Activated CD8-positive, alpha-beta T cell treated with anti-CD3 and anti-CD28 coated beads, Interleukin-2, amount 10 ng/mL, durations not matched to agents 7 days and 5 days (primary cell): ENCODE results near the gene TMEM253. TPM values are rescaled to one million over a fixed set of nuclear protein-coding genes. Genes with fewer than 3 reads are reported as not detected.

Source experiments
- ATAC-seq: fragments of 150-1000 bp; cut with Tn5 transposase; one replicate; pipeline ENCODE4 v1.10.0; 2021; ENCODE audit warnings: moderate library complexity
- CTCF ChIA-PET: fragments of 350-600 bp; sonication (Branson Sonifier 250); formaldehyde crosslinking; loops from one replicate; lab custom pipeline; 2021; ENCODE audit warnings: antibody characterized with exemption; lab: Charles Lee
- POLR2A ChIA-PET: fragments of 350-600 bp; sonication (Branson Sonifier 250); formaldehyde crosslinking; loops from one replicate; lab custom pipeline; 2021; ENCODE audit warnings: antibody characterized with exemption; lab: Charles Lee
- DNase-seq: peaks from one replicate; pipeline ENCODE4 v3.0.0-alpha.2; 2020
- H3K27ac Mint-ChIP-seq: one replicate; pipeline ENCODE4 v1.8.0; 2021; ENCODE audit warnings: mild to moderate bottlenecking, mixed read lengths
- H3K27me3 Mint-ChIP-seq: one replicate; pipeline ENCODE4 v1.8.0; 2021; ENCODE audit warnings: low read depth, mixed read lengths
- H3K36me3 Mint-ChIP-seq: one replicate; pipeline ENCODE4 v1.8.0; 2021; ENCODE audit warnings: low read depth, mixed read lengths
- H3K4me1 Mint-ChIP-seq: one replicate; pipeline ENCODE4 v1.8.0; 2021; ENCODE audit warnings: low read depth, mixed read lengths
- H3K4me3 Mint-ChIP-seq: one replicate; pipeline ENCODE4 v1.8.0; 2021; ENCODE audit warnings: mild to moderate bottlenecking, mixed read lengths
- H3K9me3 Mint-ChIP-seq: one replicate; pipeline ENCODE4 v1.8.0; 2022; ENCODE audit warnings: mixed read lengths; ENCODE audit not compliant: insufficient read depth
- total RNA-seq, 2 experiments: library from RNA; stranded (reverse); gene quantifications; one replicate each; pipeline ENCODE4 v1.2.3, GENCODE V29; 2021

The TMEM253 gene
- total RNA-seq, 2 experiments from 2014 or later, result not detected

- ATAC-seq (peak; percentile 70), DNase-seq (peak; percentile 92)
- H3K27ac Mint-ChIP-seq, result no peak overlapping the region
- ChIA-PET CTCF (interaction anchor here (0.8 to 7.0 kb wide), 16 partner anchors 9 to 103 kb away, joined by 3 to 225 read pairs (median 5); partner anchors contain the start of gene TMEM253), POLR2A (interaction anchor here (1.0 to 1.4 kb wide), 2 partner anchors 13 to 24 kb away, joined by 3 read pairs; no protein-coding TSS in a partner anchor)
- H3K27me3 Mint-ChIP-seq, result peaks cover 27% of the 10 kb centered on the region
- no peaks in the 10 kb centered on the region for H3K9me3 Mint-ChIP-seq
- H3K36me3 Mint-ChIP-seq, result no peaks in the 10 kb centered on the region
- H3K4me1 Mint-ChIP-seq, result peaks cover 25% of the 10 kb centered on the region
- no peak overlapping the region for H3K4me3 Mint-ChIP-seq
Observed at GRCh38 chr14:21092273-21093011, 8.4 kb upstream of the TMEM253 start.

DNA sequence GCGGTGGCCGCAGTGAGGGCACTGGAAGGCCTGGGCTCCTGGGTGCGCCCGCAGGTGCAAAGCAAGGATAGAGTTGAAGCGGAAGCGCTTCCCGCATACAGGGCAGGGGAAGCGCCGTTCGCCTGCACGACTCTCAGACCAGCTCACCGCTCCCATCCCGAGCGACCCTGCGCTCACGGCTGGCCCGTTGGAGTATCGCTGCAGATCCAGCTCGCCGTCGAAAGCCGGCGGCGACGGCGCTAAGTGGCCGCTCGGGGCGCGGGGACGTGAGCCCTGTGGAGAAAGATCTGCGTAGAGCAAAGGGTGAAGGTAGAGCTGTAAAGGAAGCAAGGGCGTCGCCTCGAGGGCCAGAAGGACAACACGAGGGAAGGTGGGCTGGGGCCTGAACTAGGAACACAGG, 7.8 kb upstream of the TMEM253 start:
- ChIA-PET POLR2A (interaction anchor here (1.0 kb wide), 1 partner anchor 25 kb away, joined by 3 read pairs; no protein-coding TSS in a partner anchor), CTCF (interaction anchor here (0.8 to 7.0 kb wide), 14 partner anchors 10 to 104 kb away, joined by 3 to 225 read pairs (median 5); partner anchors contain the start of gene TMEM253)
- ATAC-seq (no peak), DNase-seq (no peak)
- no peak overlapping the region for H3K27ac Mint-ChIP-seq
- H3K9me3 Mint-ChIP-seq, result no peaks in the 10 kb centered on the region
- H3K36me3 Mint-ChIP-seq, result no peaks in the 10 kb centered on the region
- H3K27me3 Mint-ChIP-seq, result peaks cover 27% of the 10 kb centered on the region
- H3K4me3 Mint-ChIP-seq, result no peak overlapping the region
- H3K4me1 Mint-ChIP-seq, result peaks cover 19% of the 10 kb centered on the region

DNA sequence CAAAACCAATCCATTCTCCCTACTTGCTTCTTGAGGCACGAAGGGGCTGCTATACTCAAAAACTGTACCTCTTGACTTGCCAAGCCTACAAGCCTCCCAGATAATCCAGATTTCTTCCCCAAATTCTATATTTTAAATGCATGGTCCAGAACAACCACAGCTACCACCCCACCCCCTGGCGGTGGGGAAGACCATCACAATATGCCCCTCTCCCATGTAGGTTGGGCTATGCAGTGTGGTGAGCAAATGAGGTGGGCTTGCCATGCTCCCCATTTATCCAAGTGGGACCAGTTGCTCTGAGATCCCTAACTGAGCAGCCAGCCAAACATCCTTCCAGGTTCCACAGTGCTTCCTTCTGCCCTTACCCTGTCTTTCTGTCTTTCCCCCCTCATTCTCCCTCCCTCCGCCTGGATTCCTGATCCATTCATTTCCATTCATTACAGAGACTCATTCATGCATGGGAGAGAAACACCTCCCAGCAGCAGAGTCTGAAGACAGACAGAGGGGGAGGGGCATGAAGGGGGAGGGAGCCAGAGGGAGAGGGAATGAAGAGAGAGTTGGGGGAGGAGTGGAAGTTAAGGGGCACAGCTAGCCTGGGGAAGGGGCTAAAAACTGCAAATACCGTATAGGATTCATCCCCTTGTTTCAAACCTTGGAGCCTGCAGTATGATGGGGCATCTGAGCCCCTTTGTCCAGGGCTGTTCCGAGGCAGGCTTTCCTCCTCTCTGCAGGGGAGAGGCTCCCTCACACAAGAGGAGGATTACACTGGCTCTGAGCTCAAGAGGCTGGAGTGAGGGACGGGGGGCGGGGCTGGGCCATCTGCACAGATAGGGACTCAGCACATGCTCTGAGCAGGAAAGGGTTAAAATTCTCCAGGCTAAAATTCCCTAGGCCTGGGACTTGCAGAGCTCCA, 6.8 kb upstream of the TMEM253 start:
- peaks cover 32% of the 10 kb centered on the region for H3K27me3 Mint-ChIP-seq
- POLR2A ChIA-PET, result interaction anchor here (1.0 kb wide), 1 partner anchor 10 kb away, joined by 5 read pairs; no protein-coding TSS in a partner anchor

GRCh38 chr14:21095430-21096205, 5.2 kb upstream of the TMEM253 start:
- peaks cover 20% of the 10 kb centered on the region for H3K4me1 Mint-ChIP-seq
- ATAC-seq (no peak), DNase-seq (no peak)
- no peaks in the 10 kb centered on the region for H3K9me3 Mint-ChIP-seq
- H3K27me3 Mint-ChIP-seq, result peaks cover 43% of the 10 kb centered on the region
- no peak overlapping the region for H3K27ac Mint-ChIP-seq
- no peaks in the 10 kb centered on the region for H3K36me3 Mint-ChIP-seq
- CTCF ChIA-PET, result interaction anchor here (1.0 to 7.0 kb wide), 6 partner anchors 8 to 82 kb away, joined by 3 to 225 read pairs (median 46); partner anchors contain the start of genes ARHGEF40 and TMEM253
- POLR2A ChIA-PET, result interaction anchor here (0.7 kb wide), 1 partner anchor 415 kb away, joined by 3 read pairs; the partner anchor contains the start of gene METTL3
- H3K4me3 Mint-ChIP-seq, result no peak overlapping the region

More for the DNA sequence above, 6.8 kb upstream of the TMEM253 start:
- H3K4me1 Mint-ChIP-seq, result peaks cover 16% of the 10 kb centered on the region
- H3K4me3 Mint-ChIP-seq, result no peak overlapping the region
- no peak overlapping the region for H3K27ac Mint-ChIP-seq
- ATAC-seq (no peak), DNase-seq (no peak)
- CTCF ChIA-PET, result interaction anchor here (0.7 to 7.0 kb wide), 6 partner anchors 11 to 81 kb away, joined by 3 to 225 read pairs (median 55); partner anchors contain the start of gene TMEM253
- no peaks in the 10 kb centered on the region for H3K9me3 Mint-ChIP-seq
- no peaks in the 10 kb centered on the region for H3K36me3 Mint-ChIP-seq

- ATAC-seq (no peak), DNase-seq (no peak)
- POLR2A ChIA-PET, result no interaction called here
- Mint-ChIP-seq H3K27ac (no peak overlapping the region), H3K36me3 (no peaks in the 10 kb centered on the region), H3K27me3 (peaks cover 44% of the 10 kb centered on the region), H3K9me3 (no peaks in the 10 kb centered on the region), H3K4me3 (no peak overlapping the region), H3K4me1 (peaks cover 20% of the 10 kb centered on the region)
- CTCF ChIA-PET, result interaction anchor here (2.5 to 7.0 kb wide), 4 partner anchors 9 to 83 kb away, joined by 6 to 225 read pairs (median 112); partner anchors contain the start of genes ARHGEF40 and TMEM253
Observed at GRCh38 chr14:21096438-21096837, 4.4 kb upstream of the TMEM253 start.

- Mint-ChIP-seq H3K27ac (peak overlapping the region; percentile 36), H3K27me3 (peaks cover 44% of the 10 kb centered on the region), H3K4me3 (peak overlapping the region; percentile 68), H3K36me3 (no peaks in the 10 kb centered on the region), H3K9me3 (no peaks in the 10 kb centered on the region), H3K4me1 (peaks cover 26% of the 10 kb centered on the region)
- DNase-seq, result no peak
- ChIA-PET CTCF (interaction anchor here (1.1 to 7.0 kb wide), 5 partner anchors 8 to 84 kb away, joined by 3 to 225 read pairs (median 87); partner anchors contain the start of genes ARHGEF40 and TMEM253), POLR2A (no interaction called here)
- no peak for ATAC-seq
Observed at GRCh38 chr14:21096978-21097635, 3.8 kb upstream of the TMEM253 start.

- H3K4me1 Mint-ChIP-seq, result peaks cover 29% of the 10 kb centered on the region
- peaks cover 44% of the 10 kb centered on the region for H3K27me3 Mint-ChIP-seq
- no peaks in the 10 kb centered on the region for H3K9me3 Mint-ChIP-seq
- POLR2A ChIA-PET, result no interaction called here
- DNase-seq (no peak), ATAC-seq (peak; percentile 6)
- H3K36me3 Mint-ChIP-seq, result no peaks in the 10 kb centered on the region
- CTCF ChIA-PET, result interaction anchor here (1.1 to 7.0 kb wide), 5 partner anchors 8 to 84 kb away, joined by 3 to 225 read pairs (median 87); partner anchors contain the start of genes ARHGEF40 and TMEM253
- H3K27ac Mint-ChIP-seq, result no peak overlapping the region
- peak overlapping the region; percentile 68 for H3K4me3 Mint-ChIP-seq
Observed at GRCh38 chr14:21097636-21098075, 3.2 kb upstream of the TMEM253 start.

DNA sequence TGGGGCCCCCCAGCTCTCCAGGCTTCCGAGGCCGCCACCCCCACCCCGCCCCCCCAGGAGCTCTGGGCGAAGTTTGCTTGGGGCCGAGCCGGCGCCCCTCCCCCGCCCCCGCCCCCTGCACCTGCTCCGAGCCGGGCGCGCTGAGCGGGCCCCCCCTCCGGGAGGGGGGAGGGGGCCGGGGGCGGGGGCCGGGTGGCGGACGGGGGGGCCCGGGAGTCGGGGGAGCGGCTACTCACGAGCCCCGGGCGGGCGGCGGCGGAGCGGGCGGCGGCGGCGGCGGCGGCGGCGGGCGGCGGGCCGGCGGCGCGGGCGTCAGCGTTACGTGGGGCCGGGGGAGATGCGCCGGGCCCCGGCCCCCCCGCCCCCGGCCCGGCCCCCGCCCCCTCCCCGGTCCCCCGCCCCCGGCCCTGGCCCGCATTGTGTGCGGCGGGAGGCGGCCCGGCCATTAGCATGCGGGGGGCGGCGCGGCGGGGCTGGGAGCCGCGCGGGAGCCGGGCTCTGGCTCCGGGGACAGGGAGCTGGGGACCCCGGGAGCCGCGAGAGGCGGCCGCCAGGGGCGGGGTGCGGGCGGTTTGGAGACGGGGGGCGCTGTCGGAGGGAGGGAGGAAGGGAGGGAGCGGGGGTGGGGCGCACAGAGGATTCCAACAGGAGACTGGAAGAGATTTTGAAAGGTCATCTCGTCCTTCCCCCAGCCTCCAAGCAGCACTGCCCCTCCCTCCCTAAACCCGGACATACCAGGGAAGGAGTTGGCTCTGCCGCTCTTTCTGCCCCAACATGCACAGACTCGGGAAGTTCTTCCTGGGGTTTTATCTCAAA, 2.6 kb upstream of the TMEM253 start, which contains the start of gene ZNF219:
TSS of gene ZNF219 (minus strand) at position 580 of the 816 bp plus-strand sequence. CDS start 5,064 bp downstream, outside the sequence.
- DNase-seq (no peak), ATAC-seq (peak; percentile 52)
- peak within 1 kb of the TSS; percentile 69 for H3K4me3 Mint-ChIP-seq
- POLR2A ChIA-PET, result no interaction called here
- no peaks in the 10 kb centered on the region for H3K36me3 Mint-ChIP-seq
- H3K27ac Mint-ChIP-seq, result no peak within 1 kb of the TSS
- CTCF ChIA-PET, result interaction anchor here (1.1 to 7.0 kb wide), 2 partner anchors 9 to 85 kb away, joined by 3 to 138 read pairs; no protein-coding TSS in a partner anchor
- no peaks in the 10 kb centered on the region for H3K9me3 Mint-ChIP-seq
- H3K4me1 Mint-ChIP-seq, result peaks cover 29% of the 10 kb centered on the region
- peaks cover 42% of the 10 kb centered on the region for H3K27me3 Mint-ChIP-seq

GRCh38 chr14:21098892-21099595, 1.8 kb upstream of the TMEM253 start:
- CTCF ChIA-PET, result interaction anchor here (1.2 to 8.5 kb wide), 4 partner anchors 10 to 87 kb away, joined by 3 to 193 read pairs (median 73); no protein-coding TSS in a partner anchor
- Mint-ChIP-seq H3K4me1 (peaks cover 30% of the 10 kb centered on the region), H3K36me3 (no peaks in the 10 kb centered on the region), H3K4me3 (peak overlapping the region; percentile 69), H3K27ac (no peak overlapping the region), H3K27me3 (peaks cover 34% of the 10 kb centered on the region), H3K9me3 (no peaks in the 10 kb centered on the region)
- ATAC-seq (no peak), DNase-seq (no peak)
- POLR2A ChIA-PET, result no interaction called here
